Medulla oblongata (tissue), 1 donor: ENCODE measurements around the gene MYO16.
"Not testable (repeated sequence)": the region's sequence is repeated elsewhere in the genome, so short reads cannot be mapped to it uniquely, and the experiment has no call there.

Experiments
- DNase-seq: peaks from one replicate; pipeline ENCODE4 v3.0.0-alpha.2; 2015; ENCODE audit errors: extremely low spot score

MYO16 gene

GRCh38 chr13:109192306-109192705, 562.9 kb downstream of the MYO16 start:
- no peak for DNase-seq

GRCh38 chr13:109196948-109197347, 567.5 kb downstream of the MYO16 start:
- DNase-seq, result no peak

GRCh38 chr13:109198585-109198984, 569.2 kb downstream of the MYO16 start:
- no peak for DNase-seq

- no peak for DNase-seq
Measured at GRCh38 chr13:109199280-109199679, 569.9 kb downstream of the MYO16 start.

- no peak for DNase-seq
Measured at GRCh38 chr13:109200556-109200955, 571.1 kb downstream of the MYO16 start.

GRCh38 chr13:109203587-109203986, 574.2 kb downstream of the MYO16 start:
- no peak for DNase-seq

GRCh38 chr13:109204252-109204651, 574.8 kb downstream of the MYO16 start:
- DNase-seq, result no peak

- no peak for DNase-seq
Measured at GRCh38 chr13:109204657-109205056, 575.2 kb downstream of the MYO16 start.

GRCh38 chr13:109205315-109205714, 575.9 kb downstream of the MYO16 start:
- DNase-seq, result no peak

GRCh38 chr13:109206616-109207015, 577.2 kb downstream of the MYO16 start:
- no peak for DNase-seq

- DNase-seq, result no peak
Measured at GRCh38 chr13:109207622-109208021, 578.2 kb downstream of the MYO16 start.

GRCh38 chr13:109208522-109208921, 579.1 kb downstream of the MYO16 start:
- no peak for DNase-seq

- DNase-seq, result no peak
Measured at GRCh38 chr13:109209526-109209925, 580.1 kb downstream of the MYO16 start.

- DNase-seq, result peak; percentile 50
Measured at GRCh38 chr13:109211616-109212015, 582.2 kb downstream of the MYO16 start.

- no peak for DNase-seq
Measured at GRCh38 chr13:109212650-109213049, 583.2 kb downstream of the MYO16 start.

- DNase-seq, result no peak
Measured at GRCh38 chr13:109213714-109214113, 584.3 kb downstream of the MYO16 start.

- no peak for DNase-seq
Measured at GRCh38 chr13:109214393-109214792, 585.0 kb downstream of the MYO16 start.

GRCh38 chr13:109215377-109215776, 586.0 kb downstream of the MYO16 start:
- DNase-seq, result no peak

GRCh38 chr13:109217510-109217909, 588.1 kb downstream of the MYO16 start:
- DNase-seq, result not testable (repeated sequence)

- no peak for DNase-seq
Measured at GRCh38 chr13:109220631-109221030, 591.2 kb downstream of the MYO16 start.

- no peak for DNase-seq
Measured at GRCh38 chr13:109224033-109224432, 594.6 kb downstream of the MYO16 start.

GRCh38 chr13:109226631-109227030, 597.2 kb downstream of the MYO16 start:
- no peak for DNase-seq

- no peak for DNase-seq
Measured at GRCh38 chr13:109227344-109227940, 598.0 kb downstream of the MYO16 start.

GRCh38 chr13:109228211-109228610, 598.8 kb downstream of the MYO16 start:
- no peak for DNase-seq
